AML-193 (cell line): ENCODE measurements around the gene MPST.
"Not testable (repeated sequence)": the region's sequence is repeated elsewhere in the genome, so short reads cannot be mapped to it uniquely, and the experiment has no call there.

ENCODE experiments used
- DNase-seq, 2 experiments: peaks; one replicate each; lab custom pipeline; 2025; lab: John Stamatoyannopoulos, UW

The MPST gene

GRCh38 chr22:37019309-37020191 lies at the start of gene MPST, which contains the start of gene TST:
MPST (plus strand) TSS chr22:37019742; CDS start chr22:37019837, 95 bp downstream.
TST (minus strand) TSS chr22:37019447; CDS start chr22:37018732, 715 bp downstream.
- DNase-seq = peak; percentile 54 to 63

- no peak for DNase-seq
Measured at GRCh38 chr22:36971341-36972125, 48.0 kb upstream of the MPST start.

DNA sequence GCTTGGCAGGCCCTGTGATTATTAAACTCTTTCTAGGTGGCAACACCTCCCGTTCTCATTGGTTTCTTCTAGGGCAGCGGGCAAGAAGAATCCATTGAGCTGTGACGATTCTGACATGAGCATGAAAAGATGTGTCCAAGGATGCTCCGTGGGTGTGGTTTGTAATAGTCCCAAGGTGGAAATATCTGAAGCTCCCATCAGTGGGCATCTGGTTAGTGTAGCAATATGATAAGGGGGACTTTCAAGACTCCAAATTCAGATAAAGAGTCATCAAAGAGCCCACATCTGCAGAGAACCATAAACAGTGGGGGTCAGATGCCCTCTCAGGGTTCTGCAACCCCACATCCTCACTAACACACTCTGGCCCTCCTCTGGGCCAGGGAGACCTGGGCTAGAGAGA lies 42.9 kb upstream of the MPST start:
- DNase-seq = no peak

- DNase-seq = peak; percentile 17 to 28
Measured at GRCh38 chr22:36977401-36977861, 42.1 kb upstream of the MPST start.

DNA sequence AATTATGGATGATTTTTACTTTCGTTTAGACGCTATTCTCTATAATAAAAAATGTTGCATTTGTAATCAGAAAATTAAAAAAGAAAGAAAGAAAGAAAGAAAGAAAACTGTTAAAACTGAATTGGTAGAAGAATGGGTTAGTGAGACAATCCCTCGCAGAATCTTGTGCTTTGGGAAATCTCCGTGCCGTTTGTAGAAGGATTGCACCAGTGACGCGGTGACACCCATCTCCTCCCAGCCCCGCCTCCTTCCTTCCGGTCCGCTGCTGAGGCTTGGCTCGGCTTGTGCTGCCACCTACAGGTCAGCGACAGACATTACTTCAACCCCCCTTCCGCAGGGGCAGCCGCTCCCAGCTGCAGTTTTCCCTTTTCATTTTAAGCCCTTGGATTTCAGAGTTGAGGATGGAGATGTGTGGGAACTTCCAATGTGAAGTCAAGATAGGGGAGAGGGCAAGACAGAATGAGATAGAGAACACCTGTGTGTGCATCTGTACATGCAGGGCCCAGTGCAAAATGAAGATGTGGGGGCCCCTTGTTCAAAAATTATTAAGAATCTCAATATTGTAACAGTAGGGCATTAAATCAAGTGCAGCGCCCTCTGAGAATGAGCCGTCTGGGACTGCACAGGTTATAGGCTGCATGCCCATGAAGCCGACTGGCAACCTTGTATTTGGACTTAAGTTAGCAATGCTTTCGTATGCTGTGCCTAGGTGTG lies 41.4 kb upstream of the MPST start:
- DNase-seq = peak; percentile 84

DNA sequence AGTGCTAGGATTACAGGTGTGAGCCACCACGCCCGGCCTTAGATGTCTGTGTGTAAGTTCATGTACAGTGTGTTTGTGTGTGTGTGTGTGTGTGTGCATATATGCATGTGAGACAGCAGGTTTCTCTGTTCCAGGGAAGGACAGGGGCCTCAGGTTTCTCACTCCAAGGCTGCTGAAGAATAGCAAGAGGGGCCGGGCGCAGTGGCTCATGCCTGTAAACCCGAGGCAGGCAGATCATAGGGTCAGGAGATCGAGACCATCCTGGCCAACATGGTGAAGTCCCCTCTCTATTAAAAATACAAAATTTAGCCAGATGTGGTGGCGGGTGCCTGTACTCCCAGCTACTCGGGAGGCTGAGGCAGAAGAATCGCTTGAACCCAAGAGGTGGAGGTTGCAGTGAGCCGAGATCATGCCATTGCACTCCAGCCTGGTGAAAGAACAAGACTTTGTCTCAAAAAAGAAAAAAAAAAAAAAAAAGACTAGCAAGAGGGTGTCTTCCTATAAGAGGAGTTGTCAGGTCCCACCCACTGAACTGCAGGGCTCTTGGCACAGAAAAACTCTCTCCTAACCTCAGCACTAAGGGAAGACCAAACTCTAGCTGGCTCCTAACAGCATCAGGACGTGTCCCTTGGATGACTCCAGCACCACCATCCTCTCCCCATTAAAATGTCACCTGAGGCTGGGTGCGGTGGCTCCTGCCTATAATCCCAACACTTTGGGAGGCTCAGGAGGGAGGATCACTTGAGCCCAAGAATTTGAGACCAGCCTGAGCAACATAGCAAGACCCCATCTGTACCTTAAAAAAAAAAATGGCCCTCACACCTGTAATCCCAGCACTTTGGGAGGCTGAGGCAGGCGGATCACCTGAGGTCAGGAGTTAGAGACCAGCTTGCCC lies 40.3 kb upstream of the MPST start:
- DNase-seq = no peak

DNA sequence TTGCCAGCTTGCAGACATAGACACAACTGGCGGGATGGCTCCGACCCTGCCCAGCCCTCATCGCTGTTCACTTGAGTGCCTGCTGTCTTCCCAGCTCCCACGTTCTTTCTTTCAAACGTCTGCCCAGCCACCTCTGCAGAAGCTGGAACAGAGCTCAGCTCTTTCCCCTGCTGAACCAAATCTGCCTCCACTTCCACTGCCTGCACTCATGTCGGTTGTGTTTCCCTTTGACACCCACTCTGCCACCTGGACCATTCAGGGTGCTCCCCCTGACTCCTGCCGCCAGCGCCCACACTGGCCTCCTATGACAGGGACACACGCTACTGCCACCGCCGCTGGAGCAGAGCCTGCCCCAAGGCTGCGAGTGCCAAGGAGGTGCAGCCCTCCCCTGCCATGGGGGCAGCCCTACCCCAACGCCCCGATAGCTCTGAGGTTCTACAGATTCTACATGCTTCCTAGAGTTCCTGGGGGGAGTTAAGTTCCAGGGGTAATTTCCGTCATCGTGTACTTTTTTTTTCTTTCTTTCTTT lies 38.2 kb upstream of the MPST start:
- no peak for DNase-seq

GRCh38 chr22:36982136-36982535 lies 37.4 kb upstream of the MPST start:
- no peak for DNase-seq

DNA sequence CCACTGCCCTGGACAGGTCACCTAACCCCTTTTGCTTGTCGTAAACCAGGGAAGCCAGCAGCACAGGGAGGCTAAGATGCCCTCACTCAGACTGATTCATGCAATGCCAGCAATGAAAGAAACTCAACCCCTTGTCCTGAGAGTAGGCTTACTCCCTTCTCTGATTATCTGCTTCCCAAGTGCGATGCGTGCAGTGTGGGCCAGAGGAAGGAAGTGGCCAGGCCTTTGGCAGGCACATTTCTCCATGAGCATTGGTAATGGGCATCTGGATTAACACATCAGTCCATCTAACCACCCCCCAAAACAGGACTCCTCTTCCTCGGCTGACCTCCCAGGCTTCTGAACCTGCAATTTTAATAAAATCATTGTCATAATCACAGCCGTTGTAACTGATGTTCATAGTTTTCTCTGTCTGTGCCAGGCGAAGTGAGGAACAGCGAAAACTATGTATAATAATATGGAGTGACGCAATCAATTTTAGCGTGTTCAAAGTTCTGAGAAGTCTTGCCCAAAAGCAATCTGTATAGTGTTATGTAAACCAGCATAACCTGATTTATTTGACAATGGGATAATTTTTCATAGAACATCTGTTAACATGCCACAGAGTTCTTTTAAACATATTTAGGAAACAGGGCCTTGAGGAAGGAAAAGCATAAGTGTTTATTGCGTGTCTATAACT lies 34.2 kb upstream of the MPST start:
- no peak for DNase-seq

- DNase-seq = peak; percentile 32 to 49
Measured at GRCh38 chr22:36986242-36986821, 33.2 kb upstream of the MPST start.

GRCh38 chr22:36988075-36988832 lies 31.3 kb upstream of the MPST start:
- no peak for DNase-seq

- DNase-seq = not testable (repeated sequence)
Measured at GRCh38 chr22:36989012-36989411, 30.5 kb upstream of the MPST start.

DNA sequence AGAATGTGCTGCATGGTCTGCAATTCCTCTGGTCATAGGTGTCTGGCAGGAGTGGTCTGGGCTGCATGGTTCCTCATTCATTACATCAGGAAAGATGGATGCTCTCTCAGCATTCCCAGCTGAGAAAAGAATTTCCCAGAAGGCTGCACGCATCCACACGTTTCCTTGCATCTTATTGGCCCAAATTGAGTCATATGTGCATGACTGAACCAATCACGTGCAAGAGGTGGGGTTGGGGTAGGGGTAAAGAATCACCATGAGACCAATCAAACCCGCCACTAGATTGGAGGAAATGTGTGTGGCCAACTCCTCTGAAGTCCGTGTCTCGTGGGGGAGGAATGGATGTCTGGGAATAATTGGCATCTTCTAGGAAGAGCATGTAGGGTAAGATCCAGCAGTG lies 29.1 kb upstream of the MPST start:
- no peak for DNase-seq

DNA sequence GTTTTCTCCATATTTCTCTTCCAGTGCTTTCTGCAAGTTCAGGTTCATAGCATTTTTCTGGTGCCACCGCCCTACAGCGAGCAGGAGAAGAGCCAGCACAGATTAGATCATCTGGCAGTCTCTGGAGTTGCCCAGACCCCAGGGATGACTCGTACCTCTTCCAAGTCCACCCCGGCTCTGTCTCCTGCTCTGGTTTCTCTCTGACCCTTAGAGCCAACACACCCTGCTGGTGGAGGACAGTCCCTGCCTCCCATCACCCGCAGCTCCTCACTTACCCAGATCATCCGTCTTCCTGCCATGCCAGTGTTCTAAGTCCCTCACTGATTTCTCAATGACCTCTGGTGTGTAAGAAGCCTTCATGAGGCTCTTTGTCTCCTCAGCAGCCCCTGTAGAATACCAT lies 28.3 kb upstream of the MPST start:
- DNase-seq = no peak

- no peak for DNase-seq
Measured at GRCh38 chr22:36997746-36998145, 21.8 kb upstream of the MPST start.

DNA sequence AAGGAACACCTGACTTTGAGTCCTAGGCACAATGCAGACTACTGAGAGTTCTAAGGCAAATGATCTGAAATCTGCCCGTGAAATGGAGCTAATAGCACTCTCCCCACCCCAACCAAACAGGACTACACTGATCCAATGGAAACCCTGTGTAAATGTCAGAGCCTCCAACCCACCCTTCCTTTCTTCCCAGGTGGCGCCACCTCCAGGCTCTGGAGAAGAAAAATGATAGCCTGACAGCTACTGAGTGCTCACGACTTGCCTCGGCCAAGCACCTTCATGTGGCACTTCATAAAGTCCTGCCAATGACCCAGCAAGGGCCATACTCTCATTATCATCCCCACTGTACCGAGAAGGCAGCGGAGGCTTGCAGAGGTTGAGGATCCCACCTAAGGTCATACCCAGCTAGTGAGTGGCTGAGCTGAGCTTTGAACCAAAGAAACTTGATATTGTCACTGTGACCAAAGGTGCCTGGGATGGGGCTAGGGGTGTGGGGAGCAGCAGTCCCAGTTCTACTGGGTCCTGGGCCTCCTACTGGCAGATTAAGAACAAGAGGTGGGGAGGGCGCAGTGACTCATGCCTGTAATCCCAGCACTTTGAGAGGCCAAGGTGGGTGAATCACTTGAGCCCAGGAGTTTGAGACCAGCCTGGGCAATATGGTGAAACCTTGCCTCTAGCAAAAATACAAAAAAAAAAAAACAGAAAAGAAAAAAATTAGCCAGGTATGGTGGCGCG lies 20.8 kb upstream of the MPST start:
- no peak for DNase-seq

DNA sequence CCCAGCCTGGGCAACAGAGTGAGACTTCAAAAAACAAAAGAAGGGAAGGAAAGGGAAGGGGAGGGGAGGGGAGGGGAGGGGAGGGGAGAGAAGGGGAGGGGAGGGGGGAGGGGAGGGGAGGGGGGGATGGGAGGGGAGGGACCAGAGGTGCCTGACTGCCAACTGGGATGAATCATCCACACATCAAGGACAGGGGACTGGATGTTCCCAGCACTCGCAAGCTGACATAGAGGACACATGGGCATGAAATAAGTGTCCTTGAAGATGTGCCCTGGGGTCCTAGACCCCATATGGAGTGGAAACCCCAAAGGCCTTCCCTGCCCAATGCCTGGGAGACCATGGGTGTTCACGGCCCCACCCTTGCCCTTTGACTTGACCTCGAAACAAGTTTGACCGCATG lies 20.1 kb upstream of the MPST start:
- DNase-seq = no peak
